A549 treated with CORT108297 at 1 μM for 4 hours (cell line): Measurements from ENCODE around the gene MLLT3. TPM values are rescaled to one million over a fixed set of nuclear protein-coding genes. Genes with fewer than 3 reads are reported as not detected.

Experiments
- total RNA-seq: library from RNA; stranded (reverse); fragments of 200-300 nt; extraction: Qiagen RNA extraction; gene quantifications from 5 replicates; pipeline ENCODE4 v1.2.3, GENCODE V29; 2022

MLLT3 gene
- 12.8 to 18.7 TPM (median 14.2 TPM) in 5 replicates for total RNA-seq

DNA sequence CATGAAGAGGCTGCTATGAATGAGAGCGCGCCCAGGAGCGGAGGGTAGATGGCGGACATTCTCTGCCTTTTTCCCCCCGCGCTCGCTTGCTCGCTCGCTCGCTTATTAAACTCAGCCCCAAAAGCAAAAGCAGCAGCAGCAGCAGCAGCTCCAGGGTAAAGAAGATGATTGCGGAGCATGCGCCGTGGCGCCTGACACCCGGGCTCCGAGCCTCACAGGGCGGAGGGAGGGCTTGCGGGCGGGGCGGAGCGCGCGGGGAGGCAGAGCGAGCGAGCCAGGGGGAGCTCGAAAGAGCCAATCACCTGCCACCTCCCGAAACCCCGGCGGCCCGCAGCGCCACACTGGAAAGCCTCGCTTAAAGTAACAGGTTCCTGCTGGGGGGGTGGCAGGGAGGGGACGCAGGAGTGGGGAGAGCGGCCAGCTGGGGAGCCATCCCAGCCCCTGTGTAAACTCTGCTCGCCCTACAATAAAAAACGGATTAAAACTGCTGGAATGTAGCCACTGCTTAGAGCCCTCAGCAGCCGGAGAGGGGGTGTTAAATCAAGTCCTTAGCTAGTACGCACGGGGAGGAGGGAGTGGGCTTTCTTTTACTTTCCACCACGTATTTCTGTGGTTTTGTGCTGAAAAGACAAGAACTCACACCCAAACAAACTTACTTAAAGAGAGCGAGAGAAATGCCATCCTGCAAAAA lies at the start of gene MLLT3:
Gene MLLT3 (minus strand): TSS at position 170 of the 691 bp plus-strand sequence.

Other genes starting within 250 kb of the MLLT3 start
- 15.2 to 21.1 TPM (median 17.1 TPM) in 5 replicates for gene FOCAD, start 61.8 kb upstream of the MLLT3 start, total RNA-seq